T-helper 1 cell (primary cell): ENCODE measurements around the gene RAD50.
"Not testable (repeated sequence)": the region's sequence is repeated elsewhere in the genome, so short reads cannot be mapped to it uniquely, and the experiment has no call there.

Experiments
- DNase-seq, 5 donors: peaks; one replicate each; pipeline ENCODE4 v3.0.0-alpha.2; 2012 to 2020

RAD50 gene

GRCh38 chr5:132557478-132558172 is 848 bp downstream of the RAD50 start:
- DNase-seq = peak in 2 of 5 donors; percentile 5 to 52

- no peak for DNase-seq
These were observed 2.7 kb downstream of the RAD50 start for GRCh38 chr5:132559383-132560060.

GRCh38 chr5:132561601-132562000 is 4.8 kb downstream of the RAD50 start:
- peak in 1 of 5 donors; percentile 56 for DNase-seq

- not testable (repeated sequence) for DNase-seq
These were observed 7.8 kb downstream of the RAD50 start for GRCh38 chr5:132564555-132564954.

- DNase-seq = peak in 1 of 5 donors; percentile 8
These were observed 9.9 kb downstream of the RAD50 start for GRCh38 chr5:132566657-132567056.

- no peak for DNase-seq
These were observed 19.3 kb downstream of the RAD50 start for GRCh38 chr5:132576123-132576522.

- DNase-seq = not testable (repeated sequence)
These were observed 27.8 kb downstream of the RAD50 start for GRCh38 chr5:132584560-132584959.

- DNase-seq = peak in 1 of 5 donors; percentile 23
These were observed 29.3 kb downstream of the RAD50 start for GRCh38 chr5:132586063-132586462.

GRCh38 chr5:132589467-132589866 is 32.7 kb downstream of the RAD50 start:
- no peak for DNase-seq

GRCh38 chr5:132591145-132591544 is 34.4 kb downstream of the RAD50 start:
- DNase-seq = peak in 1 of 5 donors; percentile 40

GRCh38 chr5:132592521-132592920 is 35.7 kb downstream of the RAD50 start:
- no peak for DNase-seq

GRCh38 chr5:132594170-132594569 is 37.4 kb downstream of the RAD50 start:
- no peak for DNase-seq

GRCh38 chr5:132595624-132596023 is 38.8 kb downstream of the RAD50 start:
- DNase-seq = no peak

- DNase-seq = no peak
These were observed 44.4 kb downstream of the RAD50 start for GRCh38 chr5:132601071-132601728.

GRCh38 chr5:132607095-132607494 is 50.3 kb downstream of the RAD50 start:
- peak in 1 of 5 donors; percentile 44 for DNase-seq

GRCh38 chr5:132608107-132608506 is 51.3 kb downstream of the RAD50 start:
- DNase-seq = no peak

- no peak for DNase-seq
These were observed 55.2 kb downstream of the RAD50 start for GRCh38 chr5:132611965-132612364.

- no peak for DNase-seq
These were observed 56.1 kb downstream of the RAD50 start for GRCh38 chr5:132612846-132613245.

GRCh38 chr5:132621699-132622098 is 64.9 kb downstream of the RAD50 start:
- no peak for DNase-seq

GRCh38 chr5:132622608-132623007 is 65.8 kb downstream of the RAD50 start:
- DNase-seq = no peak

GRCh38 chr5:132627470-132627869 is 70.7 kb downstream of the RAD50 start:
- no peak for DNase-seq

- no peak for DNase-seq
These were observed 72.0 kb downstream of the RAD50 start for GRCh38 chr5:132628814-132629213.

- DNase-seq = peak in 1 of 5 donors; percentile 51
These were observed 72.6 kb downstream of the RAD50 start for GRCh38 chr5:132629230-132629944.
